CD4-positive, alpha-beta T cell (primary cell): ENCODE measurements around the gene FN3K. TPM values are rescaled to one million over a fixed set of nuclear protein-coding genes. Genes with fewer than 3 reads are reported as not detected.
"Not testable (repeated sequence)": the region's sequence is repeated elsewhere in the genome, so short reads cannot be mapped to it uniquely, and the experiment has no call there.

Experiments
- ATAC-seq: fragments of 200-7000 bp; cut with Tn5 transposase; one replicate; pipeline ENCODE4 v1.10.0; 2022; ENCODE audit warnings: mild to moderate bottlenecking; ENCODE audit not compliant: poor library complexity
- CTCF ChIA-PET: fragments of 350-600 bp; sonication (Branson Sonifier 250); formaldehyde crosslinking; loops from one replicate; lab custom pipeline; 2021; ENCODE audit warnings: antibody characterized with exemption, inconsistent platforms; lab: Charles Lee
- POLR2A ChIA-PET: fragments of 350-600 bp; sonication (Branson Sonifier 250); formaldehyde crosslinking; loops from one replicate; lab custom pipeline; 2021; ENCODE audit warnings: antibody characterized with exemption, inconsistent platforms; lab: Charles Lee
- DNase-seq, 14 experiments: peaks; one replicate each; pipeline ENCODE4 v3.0.0-alpha.2; 2013 to 2020; ENCODE audit warnings: mixed read lengths in 2 of 14
- H3K27ac ChIP-seq, 2 donors: one replicate each; pipeline versions ENCODE4 v1.5.1 to v1.7.0; 2013; ENCODE audit warnings: low read length in 2 of 2, low read depth in 1 of 2, mild to moderate bottlenecking in 1 of 2
- H3K27me3 ChIP-seq, 2 experiments: 1 replicate in 1 of 2; 2 replicates in 1 of 2; pipeline versions ENCODE4 v1.6.1 to v1.7.0; 2013; ENCODE audit warnings: low read length in 2 of 2, control low read depth in 1 of 2, mild to moderate bottlenecking in 1 of 2, moderate library complexity in 1 of 2; ENCODE audit not compliant: insufficient read depth in 2 of 2, control insufficient read depth in 1 of 2
- H3K36me3 ChIP-seq: one replicate; pipeline ENCODE4 v1.6.1; 2013; ENCODE audit warnings: low read length, control low read depth; ENCODE audit not compliant: insufficient read depth
- H3K4me1 ChIP-seq: one replicate; pipeline ENCODE4 v1.6.1; 2013; ENCODE audit warnings: low read length, control low read depth; ENCODE audit not compliant: insufficient read depth
- H3K4me3 ChIP-seq: one replicate; pipeline ENCODE4 v1.5.1; 2013; ENCODE audit warnings: mild to moderate bottlenecking, low read length, moderate library complexity
- H3K9me3 ChIP-seq, 2 experiments: 1 replicate in 1 of 2; 2 replicates in 1 of 2; pipeline versions ENCODE4 v1.6.1 to v1.7.0; 2013; ENCODE audit warnings: low read length in 2 of 2, mild to moderate bottlenecking in 2 of 2, control low read depth in 1 of 2, moderate library complexity in 1 of 2; ENCODE audit not compliant: control insufficient read depth in 1 of 2, insufficient read depth in 1 of 2
- H3K27ac Mint-ChIP-seq: one replicate; pipeline ENCODE4 v1.8.0; 2020; ENCODE audit warnings: mixed read lengths
- H3K27me3 Mint-ChIP-seq: one replicate; pipeline ENCODE4 v1.8.0; 2021; ENCODE audit warnings: mixed read lengths
- H3K36me3 Mint-ChIP-seq: one replicate; pipeline ENCODE4 v1.8.0; 2021; ENCODE audit warnings: low read depth, mixed read lengths
- H3K4me1 Mint-ChIP-seq: one replicate; pipeline ENCODE4 v1.8.0; 2021; ENCODE audit warnings: low read depth, mixed read lengths
- H3K4me3 Mint-ChIP-seq: one replicate; pipeline ENCODE4 v1.8.0; 2020; ENCODE audit warnings: mild to moderate bottlenecking, mixed read lengths
- H3K9me3 Mint-ChIP-seq: one replicate; pipeline ENCODE4 v1.8.0; 2020; ENCODE audit warnings: mixed read lengths
- CTCF ChIP-seq: fragments of 200-600 bp; IDR thresholded peaks from one replicate; pipeline ENCODE4 v1.8.0; 2022; ENCODE audit warnings: antibody characterized with exemption, mild to moderate bottlenecking
- intact Hi-C, 2 experiments: fragments of 100-400 bp; cut with DNase I in 1 of 2; cut with micrococcal nuclease in 1 of 2; formaldehyde crosslinking; loops; one replicate each; pipeline versions ENCODE4 v1.15.1 to v1.9.0; 2023 to 2025; cut with DNase I, micrococcal nuclease
- total RNA-seq, 174 experiments: library from RNA in 2 of 174; stranded (reverse) in 2 of 174; gene quantifications; one replicate each; pipeline ENCODE4 v1.2.3 and lab custom pipeline; 2021 to 2026

FN3K gene
- total RNA-seq, 2 experiments from 2014 or later = 4.2 to 4.9 TPM

- peaks cover 47% of the 10 kb centered on the region for H3K36me3 ChIP-seq
- ATAC-seq = no peak
- no peaks in the 10 kb centered on the region for H3K27me3 ChIP-seq
- ChIA-PET CTCF (interaction anchor here (1.3 kb wide), 1 partner anchor 103 kb away, joined by 3 read pairs; no protein-coding TSS in a partner anchor), POLR2A (no interaction called here)
- intact Hi-C loops = no loop called here
- Mint-ChIP-seq H3K27ac (no peak overlapping the region), H3K4me3 (no peak overlapping the region), H3K36me3 (peaks cover 50% of the 10 kb centered on the region), H3K4me1 (peaks cover 13% of the 10 kb centered on the region), H3K9me3 (no peaks in the 10 kb centered on the region), H3K27me3 (no peaks in the 10 kb centered on the region)
- H3K9me3 ChIP-seq = no peaks in the 10 kb centered on the region
- no peak for DNase-seq
- no peak overlapping the region for H3K4me3 ChIP-seq
- no peak for TF ChIP-seq CTCF
- no peak overlapping the region for H3K27ac ChIP-seq
- H3K4me1 ChIP-seq = peaks cover 19% of the 10 kb centered on the region
Observed at GRCh38 chr17:82772026-82772425, 36.6 kb downstream of the FN3K start.

GRCh38 chr17:82774456-82774855 lies 39.0 kb downstream of the FN3K start:
- Histone ChIP-seq H3K36me3 (peaks cover 28% of the 10 kb centered on the region), H3K4me1 (peaks cover 19% of the 10 kb centered on the region)
- H3K9me3 ChIP-seq, ATAC-seq, DNase-seq, H3K4me1 Mint-ChIP-seq, H3K27ac Mint-ChIP-seq, H3K4me3 Mint-ChIP-seq, H3K9me3 Mint-ChIP-seq, H3K27me3 Mint-ChIP-seq, POLR2A ChIA-PET, H3K27me3 ChIP-seq, H3K27ac ChIP-seq, H3K4me3 ChIP-seq: not testable (repeated sequence)
- intact Hi-C loops = loop anchor here in 1 of 2 experiments (2.0 kb wide), 2 partner anchors 106 to 422 kb away; no protein-coding TSS in a partner anchor
- CTCF ChIA-PET = interaction anchor here (1.9 kb wide), 1 partner anchor 106 kb away, joined by 7 read pairs; no protein-coding TSS in a partner anchor
- H3K36me3 Mint-ChIP-seq = peaks cover 34% of the 10 kb centered on the region

GRCh38 chr17:82775001-82775823 lies 39.8 kb downstream of the FN3K start:
- H3K27me3 ChIP-seq = no peaks in the 10 kb centered on the region
- H3K27ac ChIP-seq = no peak overlapping the region
- Mint-ChIP-seq H3K36me3 (peaks cover 26% of the 10 kb centered on the region), H3K27ac (no peak overlapping the region), H3K9me3 (no peaks in the 10 kb centered on the region), H3K4me1 (peaks cover 10% of the 10 kb centered on the region), H3K4me3 (no peak overlapping the region), H3K27me3 (no peaks in the 10 kb centered on the region)
- peak overlapping the region; percentile 9 for H3K4me3 ChIP-seq
- ATAC-seq = no peak
- H3K36me3 ChIP-seq = peaks cover 21% of the 10 kb centered on the region
- H3K4me1 ChIP-seq = peaks cover 19% of the 10 kb centered on the region
- intact Hi-C loops = loop anchor here in 1 of 2 experiments (2.0 kb wide), 2 partner anchors 106 to 422 kb away; no protein-coding TSS in a partner anchor
- DNase-seq = peak in 12 of 14 experiments; percentile 15 to 62 (median 31)
- CTCF ChIA-PET = interaction anchor here (1.9 kb wide), 1 partner anchor 106 kb away, joined by 7 read pairs; no protein-coding TSS in a partner anchor
- POLR2A ChIA-PET = no interaction called here
- H3K9me3 ChIP-seq = no peaks in the 10 kb centered on the region
- TF ChIP-seq CTCF = peak; percentile 77
